Tibial nerve (tissue), 4 donors: ENCODE results near the gene RGS4. TPM values are rescaled to one million over a fixed set of nuclear protein-coding genes. Genes with fewer than 3 reads are reported as not detected.

Experiments
- DNase-seq, 2 donors: peaks; one replicate each; pipeline ENCODE4 v3.0.0-alpha.2; 2019; ENCODE audit warnings: low spot score in 2 of 2
- H3K27ac ChIP-seq, 4 donors: fragments of 200-600 bp; sonication (generic) in 3 of 4; one replicate each; pipeline ENCODE4 v1.5.1; 2017 to 2019; ENCODE audit warnings: mild to moderate bottlenecking in 1 of 4
- H3K27me3 ChIP-seq, 2 donors: fragments of 200-600 bp; sonication (generic) in 1 of 2; one replicate each; pipeline versions ENCODE4 v1.5.1 to v1.6.0; 2017 to 2019
- H3K36me3 ChIP-seq, 3 donors: fragments of 200-600 bp; sonication (generic); one replicate each; pipeline ENCODE4 v1.5.1; 2018 to 2019
- H3K4me1 ChIP-seq, 4 donors: fragments of 200-600 bp; sonication (generic) in 3 of 4; one replicate each; pipeline ENCODE4 v1.5.1; 2017 to 2019
- H3K4me3 ChIP-seq, 4 donors: fragments of 200-600 bp; sonication (generic) in 3 of 4; one replicate each; pipeline ENCODE4 v1.5.1; 2017 to 2019; ENCODE audit warnings: mild to moderate bottlenecking in 1 of 4, moderate library complexity in 1 of 4
- H3K9me3 ChIP-seq, 4 donors: fragments of 200-600 bp; sonication (generic) in 3 of 4; one replicate each; pipeline ENCODE4 v1.5.1; 2017 to 2019
- CTCF ChIP-seq, 5 experiments: fragments of 200-600 bp in 3 of 5; fragments of 450-650 bp in 2 of 5; sonication (generic) in 3 of 5; IDR thresholded peaks; one replicate each; pipeline ENCODE4 v1.5.1; 2016 to 2019; ENCODE audit warnings: antibody characterized with exemption in 5 of 5, mild to moderate bottlenecking in 3 of 5, moderate library complexity in 2 of 5
- EP300 ChIP-seq, 2 donors: sonication (generic); formaldehyde crosslinking; IDR thresholded peaks; one replicate each; pipeline ENCODE4 v1.6.1; 2017; ENCODE audit warnings: antibody characterized with exemption in 2 of 2, mild to moderate bottlenecking in 1 of 2
- POLR2A ChIP-seq, 2 donors: fragments of 450-650 bp; IDR thresholded peaks; one replicate each; pipeline ENCODE4 v1.6.1; 2017; ENCODE audit warnings: antibody characterized with exemption in 2 of 2, mild to moderate bottlenecking in 2 of 2, moderate library complexity in 2 of 2
- WGBS, 2 donors: methylation state at CpG; one replicate each; pipeline ENCODE4 v1.1.5; 2018; 5-methylcytosine and 5-hydroxymethylcytosine counted together
- total RNA-seq, 4 donors: library from RNA; depleted of rRNA; stranded (reverse); fragments of >200 nt; gene quantifications; one replicate each; pipeline ENCODE4 v1.1.0, GENCODE V29; 2016

The RGS4 gene
- total RNA-seq, 4 donors from 2014 or later, result 0.21 to 1.4 (median 0.30) TPM; not detected in 1

GRCh38 chr1:163107655-163108054 lies 38.5 kb downstream of the RGS4 start:
- Histone ChIP-seq H3K9me3 (no peaks in the 10 kb centered on the region), H3K27me3 (no peaks in the 10 kb centered on the region), H3K4me3 (no peak overlapping the region), H3K36me3 (no peaks in the 10 kb centered on the region), H3K27ac (no peak overlapping the region), H3K4me1 (no peaks in the 10 kb centered on the region)
- DNase-seq, result no peak
- 94 to 97% methylated on average over 5 of the region's 5 CpGs for WGBS, 2 donors
- TF ChIP-seq CTCF (IDR thresholded peaks at IDR 0.05) (no peak), POLR2A (IDR thresholded peaks at IDR 0.05) (no peak), EP300 (IDR thresholded peaks at IDR 0.05) (no peak)

- Histone ChIP-seq H3K27me3 (no peaks in the 10 kb centered on the region), H3K36me3 (no peaks in the 10 kb centered on the region)
- TF ChIP-seq POLR2A (IDR thresholded peaks at IDR 0.05) (no peak), CTCF (IDR thresholded peaks at IDR 0.05) (no peak), EP300 (IDR thresholded peaks at IDR 0.05) (no peak)
Measured at GRCh38 chr1:163115887-163116286, 46.7 kb downstream of the RGS4 start.

GRCh38 chr1:163119707-163120106 lies 50.5 kb downstream of the RGS4 start:
- Histone ChIP-seq H3K27me3 (no peaks in the 10 kb centered on the region), H3K9me3 (no peaks in the 10 kb centered on the region), H3K4me3 (no peak overlapping the region), H3K27ac (no peak overlapping the region), H3K36me3 (no peaks in the 10 kb centered on the region), H3K4me1 (no peaks in the 10 kb centered on the region)
- no peak for DNase-seq
- TF ChIP-seq POLR2A (IDR thresholded peaks at IDR 0.05), result no peak

More at GRCh38 chr1:163115887-163116286, 46.7 kb downstream of the RGS4 start:
- Histone ChIP-seq H3K27ac (no peak overlapping the region), H3K4me3 (no peak overlapping the region), H3K4me1 (no peaks in the 10 kb centered on the region), H3K9me3 (no peaks in the 10 kb centered on the region)
- DNase-seq, result no peak
- WGBS, 2 donors, result 80 to 84% methylated on average over 1 of the region's 1 CpG

- Histone ChIP-seq H3K4me1 (no peaks in the 10 kb centered on the region), H3K27ac (no peak overlapping the region), H3K27me3 (no peaks in the 10 kb centered on the region), H3K9me3 (no peaks in the 10 kb centered on the region), H3K36me3 (no peaks in the 10 kb centered on the region), H3K4me3 (no peak overlapping the region)
- 43 to 60% methylated on average over 1 of the region's 1 CpG for WGBS, 2 donors
- no peak for DNase-seq
- TF ChIP-seq EP300 (IDR thresholded peaks at IDR 0.05) (no peak), CTCF (IDR thresholded peaks at IDR 0.05) (no peak), POLR2A (IDR thresholded peaks at IDR 0.05) (no peak)
Measured at GRCh38 chr1:163120372-163120771, 51.2 kb downstream of the RGS4 start.

- Histone ChIP-seq H3K9me3 (no peaks in the 10 kb centered on the region), H3K27me3 (no peaks in the 10 kb centered on the region), H3K4me3 (no peak overlapping the region), H3K27ac (no peak overlapping the region), H3K36me3 (no peaks in the 10 kb centered on the region), H3K4me1 (peaks cover 0 to 1% (median 0%) of the 10 kb centered on the region in 4 donors)
- WGBS, 2 donors, result 66 to 74% methylated on average over 4 of the region's 4 CpGs
- DNase-seq, result no peak
- TF ChIP-seq CTCF (IDR thresholded peaks at IDR 0.05) (no peak), EP300 (IDR thresholded peaks at IDR 0.05) (no peak), POLR2A (IDR thresholded peaks at IDR 0.05) (no peak)
Measured at GRCh38 chr1:163124812-163125211, 55.7 kb downstream of the RGS4 start.

Other genes with a start within 250 kb of the RGS4 start
- 1 to 10 TPM in 1 of 4 donors, under 1 TPM in 1, not detected in 2; 0.66 to 1.3 TPM for gene CCDC190, start 208.2 kb upstream of the RGS4 start, total RNA-seq
- 10 to 100 TPM; 21.3 to 71.0 (median 43.7) TPM for gene RGS5, start 133.6 kb downstream of the RGS4 start, total RNA-seq